ENCODE measurements around the gene RBFA. TPM values are rescaled to one million over a fixed set of nuclear protein-coding genes. Genes with fewer than 3 reads are reported as not detected.
"Not testable (repeated sequence)": the region's sequence is repeated elsewhere in the genome, so short reads cannot be mapped to it uniquely, and the experiment has no call there.

The RBFA gene
- total RNA-seq, 1 donor from 2014 or later: 37.1 TPM

DNA sequence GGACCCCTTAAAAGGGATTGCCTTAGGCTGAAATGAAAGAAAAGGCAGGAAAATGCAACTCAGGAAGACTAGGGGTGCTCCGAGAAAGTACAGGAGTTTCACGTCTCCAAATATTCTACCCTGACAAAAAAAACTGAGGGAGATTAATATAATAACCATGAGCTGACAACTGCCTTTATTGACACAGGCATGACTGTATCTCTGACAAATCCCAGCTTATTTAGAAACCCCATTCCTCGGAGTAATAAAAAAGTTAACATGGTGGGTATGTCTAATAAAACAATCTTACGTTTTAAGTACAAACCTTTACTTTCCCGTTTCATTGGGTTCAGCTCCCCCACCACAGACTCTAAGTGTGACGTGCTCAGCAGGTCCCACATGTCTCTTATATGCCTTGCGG lies 7.9 kb upstream of the RBFA start:
- FAIRE-seq: no peak
- no peak for DNase-seq (ENCODE audit: low spot score in 2 of 2)

DNA sequence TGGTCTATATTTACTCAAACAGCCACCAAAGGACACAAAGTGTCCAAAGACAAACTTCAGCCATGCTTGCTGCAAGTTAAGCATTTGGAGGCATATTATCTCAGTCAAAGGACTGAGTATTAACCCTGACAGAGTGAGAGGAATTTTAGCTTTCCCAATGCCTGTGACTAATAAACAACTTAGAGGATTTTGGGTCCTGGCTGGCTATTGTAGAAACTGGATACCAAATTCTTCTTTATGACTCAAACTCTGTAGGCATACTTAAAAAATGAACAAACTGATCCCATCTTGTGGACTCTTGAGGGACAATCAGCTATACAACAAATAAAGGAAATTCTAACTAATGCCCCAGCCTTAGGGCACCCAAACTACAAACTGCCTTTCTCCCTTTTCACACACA lies 6.5 kb upstream of the RBFA start:
- DNase-seq (ENCODE audit: low spot score in 2 of 2); FAIRE-seq: not testable (repeated sequence)

DNA sequence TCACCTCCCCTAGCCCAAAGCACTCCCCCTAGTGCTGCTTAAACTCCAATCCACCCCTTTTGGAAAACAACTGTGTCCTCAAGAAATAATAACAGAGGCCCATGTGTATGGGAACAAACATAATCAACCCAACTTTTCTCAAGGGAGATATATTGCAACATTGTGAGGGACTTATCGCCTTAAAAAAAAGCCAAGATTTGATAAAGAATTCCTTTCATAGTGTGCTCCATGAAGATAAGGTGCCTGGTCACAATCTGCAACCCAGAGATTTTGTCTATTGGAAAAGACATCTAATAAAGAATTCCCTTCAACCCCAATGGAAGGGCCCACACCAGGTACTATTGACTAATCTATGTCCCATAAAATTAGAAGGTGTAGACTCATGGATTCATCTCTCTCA lies 4.5 kb upstream of the RBFA start:
- DNase-seq (ENCODE audit: low spot score in 2 of 2) (no peak), FAIRE-seq (no peak)

DNA sequence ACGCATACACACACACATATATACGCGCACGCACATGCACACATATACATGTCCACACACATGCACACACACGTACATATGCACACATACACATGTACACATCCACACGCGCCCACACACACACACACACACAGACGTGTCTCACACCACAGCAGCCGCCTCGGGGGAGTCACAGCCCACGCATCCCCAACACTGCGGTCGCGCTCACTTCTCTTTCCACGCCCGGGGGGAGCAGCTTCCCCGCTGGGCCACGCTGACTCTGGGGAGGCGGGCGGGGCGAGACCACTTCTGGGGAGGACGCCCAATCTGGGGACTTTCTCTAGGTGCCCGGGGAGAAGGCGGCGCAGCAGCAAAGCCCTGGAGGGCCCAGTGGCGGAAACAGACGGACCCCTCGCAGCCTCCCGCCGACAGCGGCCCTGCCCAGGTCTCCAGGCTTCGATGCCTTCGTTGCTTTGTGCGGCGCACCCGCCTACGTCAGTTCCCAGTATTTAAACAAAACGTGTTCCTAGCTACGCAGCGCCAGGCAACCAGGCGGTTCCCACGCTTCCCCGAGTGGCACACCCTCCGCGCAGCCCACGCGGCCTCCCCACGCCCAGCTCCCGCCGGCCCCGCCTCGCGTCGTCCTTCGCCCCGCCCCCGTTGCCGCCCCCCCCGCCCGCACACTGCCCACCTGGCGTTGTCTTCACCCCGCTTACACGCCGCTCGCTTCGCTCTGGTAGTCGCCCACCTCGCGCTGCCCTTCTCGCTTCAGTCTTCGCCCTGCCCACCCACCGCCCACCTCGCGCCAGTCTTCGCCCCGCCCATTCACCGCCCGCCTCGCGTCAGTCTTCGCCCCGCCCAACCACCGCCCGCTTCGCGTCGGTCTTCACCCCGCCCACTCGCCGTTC lies 810 bp upstream of the RBFA start:
- DNase-seq (ENCODE audit: low spot score in 2 of 2) (no peak), FAIRE-seq (no peak)

DNA sequence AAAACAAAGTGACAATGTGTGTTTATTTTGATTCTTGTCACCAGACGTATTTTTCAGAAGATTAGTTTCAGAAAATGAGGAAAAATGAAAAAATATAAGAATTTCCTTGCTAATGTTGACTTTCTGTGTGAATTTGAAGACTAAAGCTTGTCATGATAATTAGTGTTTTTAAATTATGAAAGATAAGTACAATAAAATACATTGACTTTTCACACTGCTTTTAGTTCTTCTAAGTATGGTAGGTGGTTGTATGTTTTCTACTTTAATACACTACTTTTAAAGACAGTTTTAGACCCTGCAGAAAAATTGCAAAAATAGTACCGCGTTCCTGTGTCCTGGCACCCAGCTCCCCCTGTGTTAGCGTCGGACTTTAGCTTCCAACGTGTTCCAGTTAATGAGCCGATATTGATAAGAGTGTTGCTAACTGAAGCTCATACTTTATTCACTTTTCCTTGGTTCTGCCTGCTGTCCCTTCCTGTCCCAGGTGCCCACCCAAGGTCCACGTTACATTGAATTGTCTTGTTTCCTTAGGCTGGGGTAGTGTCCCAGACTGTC lies 695 bp downstream of the RBFA start:
- FAIRE-seq (peak; percentile 26), DNase-seq (ENCODE audit: low spot score in 2 of 2) (no peak)

DNA sequence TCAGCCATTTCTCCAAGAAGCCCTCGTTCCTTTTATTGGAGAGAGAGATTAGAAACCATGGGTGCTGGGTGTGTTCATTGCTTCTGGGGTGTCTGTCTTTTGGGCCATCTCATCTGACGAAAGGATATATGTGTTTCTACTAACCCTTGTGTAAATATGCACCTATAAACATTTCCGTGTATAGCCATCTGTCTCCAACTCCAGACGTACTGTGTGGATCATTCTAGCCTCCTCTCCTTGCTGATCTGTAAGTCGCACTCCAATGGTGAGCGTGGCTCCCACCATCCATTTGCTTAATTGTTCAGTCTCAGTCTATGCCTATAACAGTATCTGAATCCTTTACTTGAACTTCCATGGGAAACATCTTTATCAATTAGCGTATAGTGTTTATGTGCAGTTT lies 1.8 kb downstream of the RBFA start:
- FAIRE-seq (no peak), DNase-seq (ENCODE audit: low spot score in 2 of 2) (no peak)

DNA sequence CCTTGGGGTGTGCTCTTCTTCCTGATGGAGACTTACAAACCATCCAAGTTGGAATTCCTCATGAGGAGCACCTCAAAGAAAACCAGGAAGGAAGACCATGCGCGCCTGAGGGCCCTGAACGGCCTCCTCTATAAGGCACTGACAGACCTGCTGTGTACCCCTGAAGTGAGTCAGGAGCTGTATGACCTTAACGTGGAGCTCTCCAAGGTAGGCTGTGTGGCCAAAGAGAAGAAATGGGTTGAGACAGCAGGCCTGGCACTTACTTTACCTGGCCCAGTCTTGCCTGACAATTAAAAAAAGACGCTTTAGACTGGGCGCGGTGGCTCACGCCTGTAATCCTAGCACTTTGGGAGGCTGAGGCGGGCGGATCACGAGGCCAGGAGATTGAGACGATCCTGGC lies 3.1 kb downstream of the RBFA start:
- FAIRE-seq: no peak
- DNase-seq (ENCODE audit: low spot score in 2 of 2): no peak

DNA sequence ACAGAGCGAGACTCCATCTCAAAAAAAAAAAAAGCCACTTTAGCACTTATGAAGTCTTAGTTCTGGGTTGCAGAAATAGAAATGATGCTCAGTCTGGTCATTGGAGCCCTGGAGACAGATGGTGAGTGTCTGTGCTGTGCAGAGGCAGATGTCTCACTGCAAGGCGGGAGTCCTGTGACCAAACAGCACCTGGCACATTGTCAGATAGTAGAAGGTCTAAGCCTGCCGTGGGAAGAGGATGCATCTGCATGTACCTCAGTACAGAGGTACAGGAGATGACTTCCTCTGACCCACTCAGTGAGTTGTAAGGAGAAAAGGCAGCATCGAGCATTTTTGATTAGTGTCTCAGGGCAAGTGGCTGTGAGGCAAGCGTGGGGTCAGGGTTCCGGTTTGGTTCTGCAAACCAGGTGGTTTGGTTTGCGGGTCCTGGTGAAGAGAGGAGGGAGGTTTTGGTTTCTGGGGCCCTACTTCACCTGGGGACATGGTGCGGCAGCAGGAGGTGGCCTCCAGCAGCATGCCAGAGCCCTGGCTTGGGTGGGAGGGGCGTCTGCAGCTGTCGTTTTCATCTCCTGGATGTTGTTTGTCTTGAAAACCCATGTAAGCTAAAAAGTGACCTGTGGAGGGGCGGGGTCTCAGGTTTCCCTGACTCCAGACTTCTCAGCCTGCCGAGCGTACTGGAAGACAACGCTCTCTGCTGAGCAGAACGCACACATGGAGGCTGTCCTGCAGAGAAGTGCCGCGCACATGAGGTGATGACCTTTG lies 3.8 kb downstream of the RBFA start:
- FAIRE-seq: no peak
- no peak for DNase-seq (ENCODE audit: low spot score in 2 of 2)

DNA sequence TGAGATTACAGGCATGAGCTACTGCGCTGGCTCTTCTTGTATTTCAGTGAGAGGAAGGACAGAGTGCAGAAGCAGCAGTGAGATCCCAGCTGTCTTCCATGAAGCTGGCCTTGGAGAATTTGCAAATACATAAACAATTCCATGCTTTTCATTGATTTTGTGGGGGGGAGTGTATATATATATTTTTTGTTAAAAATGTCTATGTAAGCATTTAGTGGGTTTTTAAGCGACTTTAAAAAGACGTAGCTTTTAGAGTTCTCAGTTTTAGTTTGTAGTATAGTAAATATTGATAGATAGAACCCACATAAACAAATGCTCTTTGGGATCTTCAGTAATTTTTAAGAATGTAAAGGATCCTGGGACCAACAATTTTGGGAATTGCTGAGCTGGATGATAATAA lies 6.3 kb downstream of the RBFA start:
- FAIRE-seq (no peak), DNase-seq (ENCODE audit: low spot score in 2 of 2) (no peak)

DNA sequence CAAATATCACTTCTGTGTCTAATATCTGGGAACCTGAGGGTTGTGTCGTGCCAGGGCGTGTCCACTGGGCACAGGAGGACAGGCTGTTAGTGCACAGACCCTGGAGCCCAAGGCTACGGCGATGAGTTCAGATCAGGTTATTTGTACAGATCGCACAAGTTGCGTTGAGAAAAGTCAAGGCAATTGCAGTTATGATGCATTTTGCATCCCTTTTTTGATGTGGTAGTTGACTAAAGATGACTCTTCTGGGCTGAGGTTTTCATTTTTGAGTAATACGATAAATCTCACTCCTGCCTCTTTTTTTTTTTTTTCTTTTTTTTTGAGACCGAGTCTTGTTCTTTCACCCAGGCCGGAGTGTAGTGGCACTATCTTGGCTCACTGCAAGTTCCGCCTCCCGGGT lies 7.2 kb downstream of the RBFA start:
- DNase-seq (ENCODE audit: low spot score in 2 of 2): no peak
- FAIRE-seq: no peak

DNA sequence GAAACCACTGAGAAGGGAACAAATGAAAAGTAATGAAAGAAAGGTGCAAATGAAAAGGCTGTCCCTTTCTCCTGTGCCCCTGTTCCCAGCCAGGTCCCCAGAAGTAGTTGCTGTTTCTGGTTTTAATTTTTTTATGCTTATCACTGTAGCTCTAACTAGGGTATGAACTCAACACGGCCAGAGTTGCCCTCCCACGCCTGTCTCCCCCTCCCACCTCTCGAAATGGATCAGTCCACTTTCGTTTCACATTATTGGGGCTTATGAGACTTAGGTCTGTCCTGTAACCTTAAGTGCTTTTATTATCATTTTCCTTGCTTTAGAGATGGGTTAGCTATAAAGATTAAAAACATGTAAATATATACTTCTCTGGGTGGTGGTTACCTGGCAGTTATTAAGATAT lies 8.6 kb downstream of the RBFA start:
- DNase-seq (ENCODE audit: low spot score in 2 of 2) (no peak), FAIRE-seq (no peak)

DNA sequence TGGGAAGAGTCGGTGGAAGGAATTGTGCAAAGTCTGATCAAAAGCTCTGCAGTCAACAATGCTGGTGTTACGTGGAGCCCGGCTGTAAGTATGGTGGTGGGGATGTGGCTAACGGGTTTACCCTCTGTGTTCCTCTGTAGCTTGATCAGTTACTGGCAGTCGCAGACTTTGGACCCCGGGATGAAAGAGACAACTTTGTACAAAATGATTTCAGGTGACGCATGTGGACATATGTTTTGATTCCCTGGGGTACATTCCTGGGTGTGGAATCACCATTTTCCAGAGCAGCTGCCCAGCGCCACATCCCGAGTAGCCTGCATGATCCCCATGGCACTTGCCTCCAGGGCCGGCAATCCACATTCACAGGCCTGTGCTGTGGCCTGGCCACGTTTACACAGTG lies 9.8 kb downstream of the RBFA start:
- DNase-seq (ENCODE audit: low spot score in 2 of 2) (no peak), FAIRE-seq (no peak)

DNA sequence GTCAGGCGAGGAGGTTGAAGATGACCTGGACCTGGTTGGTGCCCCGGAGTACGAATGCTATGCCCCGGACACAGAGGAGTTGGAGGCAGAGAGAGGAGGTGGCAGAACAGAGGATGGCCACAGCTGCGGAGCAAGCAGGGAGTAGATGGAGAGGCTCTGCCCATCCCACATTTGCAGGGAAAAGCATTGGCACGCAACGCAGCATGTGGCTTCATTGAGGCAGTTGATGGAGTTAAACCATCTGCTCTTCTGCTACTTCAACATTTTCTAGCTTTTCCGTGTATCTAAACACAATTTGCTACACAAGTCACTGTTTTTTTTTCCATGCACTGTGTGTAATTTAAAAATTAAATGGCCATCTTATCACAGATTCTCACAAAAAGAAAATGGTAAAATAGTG lies 11.8 kb downstream of the RBFA start:
- DNase-seq (ENCODE audit: low spot score in 2 of 2) (no peak), FAIRE-seq (no peak)

DNA sequence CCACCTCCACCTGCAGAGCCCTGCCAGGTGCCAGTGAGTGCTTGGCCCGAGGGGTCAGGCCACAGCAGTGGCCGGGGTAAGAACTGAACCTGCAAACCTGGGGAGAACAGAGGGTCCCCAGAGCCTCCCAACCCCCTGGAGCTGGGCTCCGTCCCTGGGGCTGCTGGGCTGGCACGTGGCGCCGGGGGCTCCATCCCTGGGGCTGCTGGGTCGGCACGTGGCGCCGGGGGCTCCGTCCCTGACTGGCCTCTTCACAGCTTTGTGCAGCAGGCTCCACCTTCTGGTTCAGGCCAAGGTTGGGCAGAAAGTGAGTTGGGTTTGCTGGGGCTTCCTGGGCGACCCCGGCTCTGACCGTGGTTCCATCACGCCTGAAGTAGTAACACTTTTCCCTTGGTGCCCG lies 12.2 kb downstream of the RBFA start:
- DNase-seq (ENCODE audit: low spot score in 2 of 2): no peak
- FAIRE-seq: no peak

DNA sequence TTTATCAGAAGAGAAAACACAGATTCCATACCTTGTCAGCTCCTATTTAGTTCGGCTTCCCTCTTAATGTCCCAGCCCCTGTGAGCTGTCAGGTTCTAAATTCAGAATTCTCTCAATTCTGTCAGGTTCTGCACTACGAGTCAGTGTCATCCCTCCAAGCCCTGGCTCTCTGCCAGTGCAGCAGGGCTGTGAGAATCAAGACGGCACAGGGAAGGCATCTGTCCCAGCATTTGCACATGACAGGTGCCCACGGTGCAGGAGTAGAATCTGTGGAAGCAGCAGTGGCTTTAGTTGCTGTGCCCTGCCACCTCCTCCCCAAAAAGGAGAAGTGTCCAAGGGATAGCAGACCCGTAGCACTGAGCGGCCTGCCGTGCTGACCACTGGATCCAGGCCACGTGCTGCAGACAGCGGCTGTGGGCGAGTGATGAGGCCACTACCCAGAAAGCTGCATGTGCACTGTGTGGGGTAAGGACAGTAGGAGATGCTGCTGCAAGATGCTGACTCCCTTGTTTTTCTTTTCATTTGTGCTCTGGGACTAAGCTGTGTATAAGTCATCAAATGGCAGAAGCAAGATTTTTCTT lies 12.8 kb downstream of the RBFA start:
- no peak for FAIRE-seq
- DNase-seq (ENCODE audit: low spot score in 2 of 2): peak in 1 of 2 donors; percentile 28

DNA sequence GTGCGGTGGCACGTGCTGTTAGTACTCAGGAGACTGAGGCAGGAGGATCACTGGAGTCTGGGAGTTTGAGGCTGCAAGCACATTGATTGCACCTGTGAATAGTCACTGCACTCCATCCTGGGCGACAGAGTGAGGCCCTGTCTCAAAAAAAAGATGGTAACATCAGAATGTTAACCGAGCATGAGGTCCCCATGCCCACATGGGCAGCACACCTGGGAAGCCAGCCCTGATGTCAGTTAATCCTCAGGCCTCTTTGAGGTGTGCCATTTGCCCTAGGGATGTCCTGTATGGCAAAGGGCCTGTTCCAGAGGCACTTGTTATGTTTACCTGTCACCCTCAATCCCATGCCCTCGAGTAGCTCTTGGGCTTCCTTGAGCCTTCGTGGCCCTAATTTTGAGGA lies 16.6 kb downstream of the RBFA start:
- FAIRE-seq (no peak), DNase-seq (ENCODE audit: low spot score in 2 of 2) (no peak)

DNA sequence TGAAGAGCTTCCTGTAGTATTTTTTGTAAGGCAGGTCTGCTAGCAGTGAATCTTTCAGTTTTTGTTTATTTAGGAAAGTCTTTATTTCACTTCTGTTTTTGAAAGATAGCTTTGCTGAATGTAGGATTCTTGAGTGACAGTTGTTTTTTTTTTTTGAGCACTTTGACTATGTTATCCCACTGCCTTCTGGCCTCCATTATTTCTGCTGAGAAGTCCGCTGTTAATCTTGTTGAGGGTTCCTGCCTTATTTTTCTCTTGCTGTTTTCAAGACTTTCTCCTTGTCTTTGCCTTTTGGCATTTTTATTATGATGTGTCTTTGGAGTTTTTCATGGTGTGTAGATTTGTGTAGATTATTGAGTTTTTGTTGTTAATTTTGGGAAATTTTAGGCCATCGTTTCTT lies 21.9 kb downstream of the RBFA start:
- DNase-seq (ENCODE audit: low spot score in 2 of 2): no peak
- FAIRE-seq: no peak

DNA sequence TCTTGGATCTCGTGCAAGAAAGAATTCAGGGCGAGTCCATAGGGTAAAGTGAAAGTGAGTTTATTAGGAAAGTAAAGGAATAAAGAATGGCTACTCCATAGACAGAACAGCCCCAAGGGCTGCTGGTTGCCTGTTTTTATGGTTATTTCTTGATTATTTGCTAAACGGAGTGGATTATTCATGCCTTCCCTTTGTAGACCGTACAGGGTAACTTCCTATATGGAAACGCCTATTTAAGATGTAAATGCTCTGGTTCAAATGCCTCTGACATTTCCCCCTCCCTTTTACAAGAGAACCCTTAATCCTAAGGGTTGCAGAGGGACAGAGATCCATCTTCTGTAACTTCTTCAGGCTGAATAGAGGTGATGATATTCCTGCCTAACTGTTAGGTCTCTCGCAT lies 25.7 kb downstream of the RBFA start:
- FAIRE-seq: no peak
- DNase-seq (ENCODE audit: low spot score in 2 of 2): no peak

DNA sequence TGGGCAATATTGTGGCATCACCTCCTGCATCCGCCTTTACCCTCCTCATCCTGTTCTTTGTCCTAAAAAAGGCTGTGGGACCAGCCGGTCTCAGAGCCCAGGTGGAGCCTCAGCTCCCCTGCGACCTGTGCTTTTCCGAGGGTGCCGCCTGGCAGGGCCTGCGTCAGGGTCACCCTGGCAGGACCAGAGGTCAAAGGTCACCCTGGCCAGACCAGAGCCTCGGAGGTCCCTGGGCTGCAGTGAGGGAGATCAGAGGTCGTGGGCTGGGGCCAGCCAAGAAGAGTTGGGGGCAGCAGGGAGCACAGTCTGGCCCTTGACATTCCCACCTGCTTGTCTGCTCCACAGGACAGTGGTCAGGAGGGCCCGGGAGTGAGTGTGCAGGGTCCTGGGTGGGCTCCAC lies 31.5 kb downstream of the RBFA start:
- DNase-seq (ENCODE audit: low spot score in 2 of 2): no peak
- FAIRE-seq: no peak

DNA sequence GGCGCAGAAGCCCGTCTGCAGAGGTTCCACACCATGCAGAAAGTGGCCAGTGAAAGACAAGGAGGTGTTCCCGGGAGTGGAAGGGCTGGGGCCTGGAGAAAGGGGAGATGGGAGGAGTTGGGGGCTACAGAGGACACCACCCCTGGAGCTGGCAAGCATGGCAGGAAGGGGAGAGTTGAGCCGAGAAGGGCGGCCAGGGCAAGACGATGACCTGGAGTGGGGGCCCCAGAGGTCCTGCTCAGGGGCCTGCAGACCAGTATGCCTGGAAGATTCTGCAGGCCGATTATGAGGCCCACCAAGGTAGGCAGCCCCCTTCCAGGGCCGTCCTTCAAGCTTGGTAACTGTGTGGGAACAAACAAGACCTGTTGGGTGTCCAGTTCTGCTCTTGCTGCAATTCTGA lies 33.1 kb downstream of the RBFA start:
- FAIRE-seq (no peak), DNase-seq (ENCODE audit: low spot score in 2 of 2) (no peak)

DNA sequence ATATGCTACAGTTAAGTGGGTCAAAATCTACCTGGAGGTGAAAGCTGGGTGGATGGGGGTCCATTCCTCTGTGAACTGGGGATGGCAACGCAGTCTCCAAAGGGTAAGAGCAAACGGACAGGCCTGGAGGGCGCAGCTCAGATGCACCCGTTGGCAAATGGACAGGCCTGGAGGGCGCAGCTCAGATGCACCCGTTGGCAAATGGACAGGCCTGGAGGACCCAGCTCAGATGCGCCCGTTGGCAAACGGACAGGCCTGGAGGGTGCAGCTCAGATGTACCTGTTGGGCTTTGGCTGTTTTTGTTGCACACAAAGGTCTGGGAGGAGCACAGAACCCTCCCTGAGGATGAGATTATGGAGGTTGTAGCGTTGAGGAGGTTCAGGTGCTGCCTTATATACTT lies 33.7 kb downstream of the RBFA start:
- no peak for DNase-seq (ENCODE audit: low spot score in 2 of 2)
- FAIRE-seq: no peak

Data from frontal cortex (tissue), 4 donors.